Endothelial cell of hepatic sinusoid (primary cell): ENCODE results near the gene PC.

Experiments
- in situ Hi-C: cut with HindIII; loops from 2 replicates; pipeline ENCODE4 v1.10.0; 2017; ENCODE audit warnings: low sequenced_read_pairs

PC gene

DNA sequence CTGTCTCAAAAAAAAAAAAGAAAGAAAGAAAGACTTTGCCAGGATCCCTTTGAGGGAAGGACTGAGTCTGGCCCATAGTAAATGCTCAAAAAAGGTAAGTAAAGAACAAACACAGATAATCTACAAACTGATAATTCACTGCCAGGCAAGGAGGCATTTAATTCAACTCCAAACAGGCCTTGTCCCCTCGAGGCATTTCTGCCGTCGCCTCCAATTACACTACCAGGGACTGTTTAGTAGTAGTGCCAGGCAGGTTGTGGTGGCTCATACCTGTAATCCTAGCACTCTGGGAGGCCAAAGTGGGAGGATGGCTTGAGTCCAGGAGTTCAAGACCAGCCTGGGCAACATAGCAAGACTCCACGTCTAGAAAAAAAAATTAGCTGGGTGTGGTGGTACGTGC lies 43.7 kb downstream of the PC start:
- in situ Hi-C loops = no loop called here

- in situ Hi-C loops = no loop called here
Observed at GRCh38 chr11:66912911-66913310, 45.3 kb downstream of the PC start.

DNA sequence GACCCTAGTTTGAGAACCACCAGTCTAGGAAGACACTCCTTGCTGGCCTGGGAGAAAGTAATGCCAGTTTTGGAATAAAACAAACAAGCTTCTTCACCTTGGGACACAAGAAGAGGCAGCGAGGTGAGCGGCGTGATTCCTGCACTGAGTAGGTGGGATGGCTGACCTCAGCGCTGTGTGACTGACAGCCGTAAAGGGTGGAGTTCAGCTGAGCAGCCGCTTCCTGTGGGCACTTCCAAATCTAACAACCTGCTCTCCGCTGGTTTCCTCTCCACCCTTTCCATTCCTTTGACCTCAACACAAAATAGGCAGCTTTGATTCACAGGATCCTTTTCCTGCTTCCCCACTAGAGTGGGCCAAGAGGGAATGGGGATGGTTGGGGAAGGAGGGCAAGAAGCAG lies 45.8 kb downstream of the PC start:
- in situ Hi-C loops = no loop called here

- in situ Hi-C loops = no loop called here
Observed at GRCh38 chr11:66910669-66911068, 47.5 kb downstream of the PC start.

GRCh38 chr11:66910016-66910415 lies 48.2 kb downstream of the PC start:
- in situ Hi-C loops = no loop called here

GRCh38 chr11:66909181-66909580 lies 49.0 kb downstream of the PC start:
- in situ Hi-C loops = no loop called here

DNA sequence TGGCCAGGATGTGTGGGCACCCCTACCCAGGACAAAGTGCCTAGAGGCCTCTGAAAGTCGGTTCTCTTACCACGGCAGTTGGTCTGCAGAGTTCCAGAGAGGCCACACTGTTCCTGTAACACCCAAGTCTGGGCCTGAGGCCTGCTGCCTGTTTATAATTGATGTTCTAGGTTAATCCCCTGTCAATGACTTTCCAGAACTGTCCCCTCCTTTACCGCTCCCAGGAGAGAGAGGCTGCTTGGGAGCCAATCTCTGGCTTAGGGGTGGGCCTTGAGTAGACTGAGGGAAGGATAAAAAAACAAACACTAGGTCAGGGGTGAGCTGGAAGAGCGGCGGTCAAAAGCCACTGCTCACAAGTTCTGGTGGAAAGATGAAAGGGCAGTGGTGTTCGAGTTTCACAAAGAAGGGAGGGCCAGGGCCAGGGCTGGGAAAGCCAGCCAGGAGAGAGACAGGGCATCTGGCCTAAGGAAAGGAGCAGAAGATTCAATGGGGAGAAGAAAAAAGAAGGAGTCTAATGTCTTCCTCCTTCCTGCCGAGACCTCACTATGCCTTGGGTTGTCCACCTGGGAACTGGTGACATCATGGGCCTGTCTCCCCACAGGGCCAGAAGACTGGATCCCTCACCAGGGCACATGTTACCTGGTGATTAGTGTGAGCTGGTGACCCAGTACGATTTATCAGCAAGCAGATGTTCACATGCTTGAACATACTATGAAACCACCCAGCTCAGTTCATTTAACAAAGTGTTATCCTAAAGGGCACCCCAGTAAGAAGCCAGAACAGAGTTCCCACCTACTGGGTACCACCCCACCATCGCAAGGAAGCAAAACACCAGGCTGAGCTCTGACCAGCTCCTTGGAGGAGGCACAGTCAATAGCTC lies 50.2 kb downstream of the PC start:
- in situ Hi-C loops = no loop called here

- in situ Hi-C loops = no loop called here
Observed at GRCh38 chr11:66906061-66906733, 52.0 kb downstream of the PC start.

DNA sequence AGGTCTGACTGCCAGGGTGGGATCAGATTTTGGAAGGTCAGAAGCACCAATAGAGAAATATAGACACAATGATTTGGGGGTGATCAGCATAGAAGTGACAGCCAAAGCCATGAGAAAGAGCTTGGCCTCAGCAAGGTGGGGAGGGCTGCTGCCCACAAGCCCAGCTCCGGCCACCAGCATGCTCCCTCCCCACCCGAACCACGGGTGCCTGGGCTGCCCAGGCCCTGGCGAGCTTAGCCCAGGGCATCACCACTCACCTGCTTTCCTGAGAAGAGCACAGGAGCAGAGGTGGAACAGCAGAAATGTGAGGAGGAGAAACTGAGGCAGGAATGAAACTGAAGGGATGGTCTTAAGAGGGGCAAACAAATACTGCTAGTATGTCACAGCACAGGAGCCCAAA lies 52.6 kb downstream of the PC start:
- in situ Hi-C loops = no loop called here

DNA sequence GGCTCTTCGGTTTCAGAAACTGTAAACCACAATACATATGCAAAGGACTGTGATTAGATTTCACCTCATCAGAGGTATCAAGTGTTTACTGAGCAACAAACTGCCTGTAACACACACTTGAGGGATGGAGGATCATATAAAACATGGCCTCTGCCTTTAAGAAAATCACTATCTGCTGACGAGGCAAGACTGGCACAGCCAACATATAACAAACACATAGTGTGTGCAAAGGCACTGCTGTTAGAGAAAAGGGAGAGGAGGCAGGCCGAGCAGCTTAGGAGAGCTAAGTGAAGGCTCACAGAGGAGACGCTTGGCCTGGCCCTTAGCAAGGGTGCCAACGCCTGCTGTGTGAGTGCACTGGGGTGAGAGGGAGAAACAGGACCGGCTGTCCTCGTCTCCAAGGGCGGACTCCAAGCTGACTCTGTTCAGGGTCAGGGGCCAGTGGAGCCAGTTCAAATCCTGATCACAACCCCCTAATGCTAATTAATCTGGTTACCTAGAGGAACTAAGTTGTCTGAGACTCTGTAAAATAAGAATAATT lies 53.1 kb downstream of the PC start:
- in situ Hi-C loops = no loop called here

DNA sequence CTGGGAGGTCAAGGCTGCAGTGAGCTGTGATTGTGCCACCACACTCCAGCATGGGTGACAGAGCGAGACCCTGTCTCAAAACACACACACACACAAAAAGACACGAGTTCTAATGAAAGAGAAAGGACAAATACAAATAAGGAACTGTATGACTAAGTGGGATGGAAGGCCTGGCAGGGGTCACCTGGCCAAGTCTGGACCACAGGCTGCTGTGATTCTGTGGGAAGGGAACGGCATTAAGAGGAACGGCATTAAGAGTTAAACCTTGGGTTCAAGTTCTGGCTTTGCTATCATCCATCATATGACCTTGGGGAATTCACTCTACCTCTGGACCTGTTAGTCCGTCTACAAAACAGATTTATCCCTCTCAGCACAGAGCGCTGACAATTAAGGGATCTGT lies 53.6 kb downstream of the PC start:
- in situ Hi-C loops = no loop called here

GRCh38 chr11:66904055-66904454 lies 54.1 kb downstream of the PC start:
- in situ Hi-C loops = no loop called here

- in situ Hi-C loops = no loop called here
Observed at GRCh38 chr11:66902486-66903177, 55.6 kb downstream of the PC start.

- in situ Hi-C loops = no loop called here
Observed at GRCh38 chr11:66901964-66902390, 56.2 kb downstream of the PC start.

DNA sequence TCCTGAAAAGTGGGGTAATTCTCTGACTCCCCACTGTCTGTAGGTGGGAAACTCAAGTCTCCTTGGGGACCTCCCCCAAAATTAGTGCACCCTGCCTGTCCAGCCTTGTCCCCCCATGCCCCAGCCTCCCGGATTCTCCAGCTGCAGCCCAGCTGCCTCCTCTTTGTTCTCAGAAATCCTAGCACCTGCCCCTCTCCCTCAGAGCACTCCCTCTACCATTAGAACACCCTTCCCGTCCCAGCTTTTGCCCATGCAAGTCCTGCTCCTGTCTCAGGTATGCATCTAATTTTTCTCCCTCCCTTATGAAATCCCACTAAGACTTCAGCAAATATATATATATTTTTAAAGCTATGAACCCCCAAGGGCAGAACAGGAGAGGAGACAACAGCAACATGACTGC lies 64.0 kb downstream of the PC start:
- in situ Hi-C loops = no loop called here

DNA sequence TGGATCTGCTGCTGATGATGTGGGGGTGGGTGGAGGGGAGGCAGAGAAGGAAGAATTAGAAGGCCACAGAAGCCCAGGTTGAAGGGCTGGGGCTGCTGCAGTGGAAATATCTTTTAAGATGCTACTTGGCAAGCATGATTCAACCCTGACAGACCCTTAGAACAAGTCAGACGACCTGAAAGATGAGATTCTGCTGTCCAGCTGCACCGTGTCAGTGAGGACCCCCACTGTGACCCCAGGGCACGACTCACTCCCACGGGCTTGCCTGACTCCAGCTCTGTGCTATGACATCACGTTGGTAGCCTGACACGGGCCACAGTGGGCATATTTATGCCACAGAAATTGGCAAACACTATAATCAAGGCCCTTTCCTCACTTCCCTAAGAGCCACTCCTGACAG lies 65.3 kb downstream of the PC start:
- in situ Hi-C loops = no loop called here

- in situ Hi-C loops = no loop called here
Observed at GRCh38 chr11:66891851-66892660, 66.1 kb downstream of the PC start.

DNA sequence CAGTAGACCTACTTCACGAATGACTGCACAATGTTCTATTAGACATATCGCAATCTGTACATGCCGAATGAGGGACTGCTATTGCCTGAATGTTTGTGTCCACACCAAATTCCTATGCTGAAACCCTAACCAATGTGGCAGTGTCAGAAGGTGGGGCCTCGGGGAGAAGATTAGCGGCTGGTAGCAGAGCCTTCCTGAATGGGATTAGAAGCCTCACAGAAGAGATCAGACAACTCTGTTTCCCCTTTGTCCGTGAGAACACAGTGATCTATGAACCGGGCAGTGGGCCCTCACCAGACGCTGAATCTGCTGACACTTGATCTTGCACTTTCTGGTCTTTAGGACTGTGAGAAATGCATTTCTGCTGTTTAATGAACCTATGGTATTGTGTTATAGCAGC lies 68.2 kb downstream of the PC start:
- in situ Hi-C loops = loop anchor here (5.0 kb wide), 1 partner anchor 132 kb away; the partner anchor contains the start of gene SYT12

DNA sequence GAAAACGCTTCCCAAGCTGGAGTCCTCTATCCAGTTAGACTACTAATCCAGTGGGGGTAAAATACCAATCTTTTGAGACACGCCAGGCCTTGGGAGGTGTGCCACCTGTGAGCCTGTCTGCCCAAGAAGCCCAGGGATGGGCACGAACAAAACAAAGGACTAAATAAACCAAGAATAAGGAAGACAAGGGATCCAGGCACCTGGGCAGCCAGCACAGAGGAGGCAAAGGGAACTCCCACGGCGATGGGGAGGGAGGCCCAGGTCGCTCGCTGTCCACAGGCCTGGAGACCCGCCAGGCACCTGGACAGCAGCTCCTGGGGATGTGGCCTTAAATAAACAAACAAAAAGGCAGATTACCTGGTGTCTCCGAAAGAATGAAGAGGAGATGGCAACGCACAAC lies 69.9 kb downstream of the PC start:
- in situ Hi-C loops = loop anchor here (5.0 kb wide), 1 partner anchor 134 kb away; the partner anchor contains the start of gene SYT12

GRCh38 chr11:66887526-66887925 lies 70.7 kb downstream of the PC start:
- in situ Hi-C loops = loop anchor here (5.0 kb wide), 1 partner anchor 135 kb away; the partner anchor contains the start of gene SYT12
